NCI-H2227 (cell line): Measurements from ENCODE around the gene SMIM38.
"Not testable (repeated sequence)": the region's sequence is repeated elsewhere in the genome, so short reads cannot be mapped to it uniquely, and the experiment has no call there.

ENCODE experiments used
- DNase-seq: peaks from one replicate; lab custom pipeline; 2025; ENCODE audit not compliant: unreplicated experiment; lab: John Stamatoyannopoulos, UW

SMIM38 gene

DNA sequence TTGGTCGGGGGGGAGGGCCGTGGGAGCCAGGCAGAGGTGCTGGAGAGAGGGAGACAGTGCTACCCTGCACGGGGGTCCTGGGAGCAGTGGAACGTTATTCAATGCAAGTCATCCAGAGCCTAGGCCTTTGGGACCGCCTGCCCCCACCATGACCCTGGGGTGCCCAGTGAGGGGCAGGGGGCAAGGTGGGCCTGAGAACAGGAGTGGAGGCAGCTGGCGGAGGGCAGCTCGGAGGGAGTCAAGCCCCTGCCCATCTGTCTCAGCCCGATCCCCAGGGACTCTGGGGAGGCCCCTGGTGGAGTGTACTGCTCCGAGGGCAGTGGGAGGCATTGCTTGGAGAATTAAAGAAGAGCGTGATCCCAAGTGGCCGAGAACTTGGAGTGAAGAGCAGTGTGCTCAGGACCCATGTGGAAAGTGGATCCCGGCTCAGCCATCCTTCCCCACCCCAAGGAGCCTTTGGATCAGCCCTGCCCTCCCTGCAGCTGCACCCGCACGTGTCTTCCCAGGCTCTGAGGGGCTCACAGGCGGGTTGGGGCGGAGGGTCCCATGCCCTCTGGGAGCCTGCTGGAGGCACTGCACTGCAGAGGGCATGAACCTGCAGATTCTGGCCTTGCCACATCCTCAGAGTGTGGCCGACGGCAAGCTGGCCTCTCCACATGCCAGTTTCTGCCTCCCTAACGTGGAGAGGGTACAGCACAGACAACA lies 34.0 kb upstream of the SMIM38 start:
- no peak for DNase-seq

DNA sequence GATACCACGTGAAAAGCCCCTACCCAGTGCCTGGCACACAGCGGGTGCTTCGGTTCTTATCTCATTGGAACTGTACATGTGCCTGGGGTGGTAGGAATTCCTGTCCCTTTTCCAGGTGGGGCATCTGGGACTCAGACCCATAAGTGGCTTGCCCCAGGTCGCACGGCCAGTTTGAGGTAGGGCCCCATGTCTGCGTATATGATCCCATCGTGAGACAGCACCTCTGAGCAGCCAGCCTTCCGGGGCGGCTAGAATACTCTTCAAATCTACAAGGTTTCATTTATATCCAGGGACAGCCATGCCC lies 33.5 kb upstream of the SMIM38 start:
- no peak for DNase-seq

DNA sequence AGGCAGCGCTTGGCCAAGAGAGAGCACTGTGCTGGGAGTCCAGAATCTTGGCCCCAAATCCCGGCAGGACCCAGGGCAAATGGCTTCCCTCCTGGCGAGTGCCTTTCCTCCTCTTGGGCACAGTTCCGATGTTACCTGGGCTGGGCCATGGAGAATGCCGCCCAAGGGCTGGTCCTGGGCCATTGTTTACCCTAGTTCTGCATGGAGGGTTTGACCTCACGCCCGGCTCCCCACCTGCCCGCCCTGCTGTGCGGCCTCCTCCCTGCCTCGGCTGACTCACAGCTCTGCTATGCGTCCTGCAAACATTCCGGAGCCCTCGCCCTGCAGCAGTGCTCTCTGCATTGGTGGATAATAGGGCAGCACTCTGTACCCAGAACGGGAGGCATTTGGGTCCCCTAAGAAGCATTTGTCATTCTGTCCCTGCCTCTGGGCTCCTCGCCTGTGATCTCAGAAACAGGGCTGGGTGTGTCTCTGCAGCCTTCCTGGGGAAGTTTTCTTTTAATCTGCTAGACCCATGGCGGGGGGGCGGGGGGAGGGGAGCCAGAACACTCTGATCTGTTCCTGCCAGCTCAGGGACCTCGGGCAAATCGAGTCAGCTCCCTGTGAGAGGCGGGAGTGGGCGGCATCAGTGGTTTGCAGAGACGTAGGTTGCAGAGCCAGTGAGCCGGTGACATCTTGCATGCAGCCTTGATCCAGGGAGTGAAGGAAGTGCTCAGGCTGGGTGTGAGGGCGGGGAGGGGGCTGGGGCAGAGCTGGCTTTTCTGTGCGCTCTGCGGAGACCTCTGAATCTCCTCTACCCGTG lies 32.9 kb upstream of the SMIM38 start:
- no peak for DNase-seq

- no peak for DNase-seq
These were observed 31.9 kb upstream of the SMIM38 start for GRCh38 chr11:69123593-69124545.

DNA sequence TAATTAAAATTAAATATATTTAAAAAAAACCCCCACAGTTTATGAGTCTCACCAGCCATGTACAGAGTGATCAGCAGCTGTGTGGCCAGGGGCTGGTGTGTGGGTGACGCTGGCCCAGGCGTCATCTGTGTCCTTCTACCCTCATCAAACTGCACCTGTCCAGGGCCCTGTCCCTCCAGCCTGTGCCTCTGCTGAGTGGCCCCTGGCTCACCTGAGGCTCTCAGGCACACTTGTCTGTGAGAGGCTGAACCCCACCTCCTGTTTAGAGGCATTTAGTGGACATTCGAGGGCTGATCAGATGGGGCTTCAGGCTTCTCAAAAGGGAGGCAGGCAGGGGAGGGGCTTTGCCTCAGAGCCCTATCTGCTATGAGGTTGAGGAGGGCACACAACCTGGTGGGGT lies 29.9 kb upstream of the SMIM38 start:
- DNase-seq, result no peak

DNA sequence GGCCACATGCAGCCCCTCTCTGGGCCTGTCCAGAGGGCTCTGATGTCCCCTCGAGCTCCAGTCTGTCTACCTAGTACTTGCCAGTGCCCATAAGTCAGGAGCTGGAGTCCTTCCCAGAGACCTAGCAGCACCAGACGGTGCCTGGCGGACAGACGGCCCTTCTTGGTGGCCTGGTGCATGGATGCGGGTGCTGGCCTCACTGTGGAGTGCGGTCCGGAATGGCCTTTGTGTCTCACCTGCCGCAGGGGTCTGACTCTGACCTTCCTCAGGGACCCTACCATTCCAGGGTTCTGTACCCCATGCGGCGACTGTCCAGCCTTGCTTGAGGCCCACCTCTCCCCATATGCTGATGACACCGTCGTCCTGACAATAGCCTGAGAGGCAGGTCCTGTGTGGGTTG lies 29.4 kb upstream of the SMIM38 start:
- no peak for DNase-seq

DNA sequence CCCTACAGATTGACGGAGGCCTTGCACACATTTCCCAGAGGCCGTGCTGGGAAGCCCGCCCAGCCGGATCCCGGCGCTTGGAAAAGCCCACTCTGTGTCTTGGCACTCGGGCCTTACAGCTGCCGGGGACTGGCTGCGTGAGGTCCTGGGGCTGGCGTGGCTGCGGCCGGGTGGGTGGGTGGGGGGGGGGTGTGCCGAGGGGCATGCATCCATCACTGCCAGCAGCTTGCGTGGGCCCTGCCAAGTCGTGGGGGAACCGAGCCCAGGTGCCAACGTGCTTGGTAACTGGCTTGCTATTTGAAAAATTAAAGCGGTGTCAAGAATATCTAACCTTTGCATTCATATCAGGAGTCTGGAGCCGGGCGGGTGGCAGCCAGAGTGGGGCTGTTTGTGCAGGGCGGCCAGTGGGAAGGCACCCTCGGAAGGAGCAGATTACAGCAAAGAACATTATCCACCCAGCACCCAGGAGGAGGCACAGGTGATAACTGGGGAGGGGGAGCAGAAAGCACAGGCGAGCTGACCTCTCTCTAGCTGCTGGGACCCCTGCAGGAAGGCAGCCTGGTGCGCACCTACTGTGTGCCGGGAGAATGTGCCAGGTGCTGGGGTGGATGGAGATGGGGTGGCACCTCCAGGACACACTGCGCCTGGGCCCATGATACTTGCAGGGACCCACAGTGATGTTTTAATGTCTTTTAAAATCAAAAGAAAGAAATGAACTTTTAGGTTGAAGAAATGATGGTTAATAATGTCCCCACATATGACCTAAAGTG lies 28.5 kb upstream of the SMIM38 start:
- DNase-seq, result no peak

GRCh38 chr11:69127884-69128283 lies 27.9 kb upstream of the SMIM38 start:
- no peak for DNase-seq

- DNase-seq, result no peak
These were observed 26.7 kb upstream of the SMIM38 start for GRCh38 chr11:69129053-69129452.

DNA sequence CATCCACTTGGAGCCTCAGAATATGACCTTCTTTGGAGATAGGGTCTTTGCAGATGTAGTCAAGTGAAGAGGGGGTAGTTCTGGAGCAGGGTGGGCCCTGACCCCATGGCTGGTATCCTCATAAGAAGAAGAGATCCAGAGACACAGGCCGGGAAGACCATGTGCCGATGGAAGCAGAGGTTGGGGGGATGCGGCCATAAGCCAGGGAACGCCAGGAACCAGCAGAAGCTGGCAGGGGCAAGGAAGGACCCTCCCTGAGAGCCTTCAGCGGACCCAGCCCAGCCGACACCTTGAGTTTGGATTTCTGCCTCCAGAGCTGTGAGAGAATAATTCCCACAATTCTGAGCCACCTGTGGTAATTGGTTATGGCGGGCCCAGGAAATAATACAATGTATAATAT lies 26.1 kb upstream of the SMIM38 start:
- no peak for DNase-seq

GRCh38 chr11:69130654-69131053 lies 25.1 kb upstream of the SMIM38 start:
- DNase-seq, result no peak

DNA sequence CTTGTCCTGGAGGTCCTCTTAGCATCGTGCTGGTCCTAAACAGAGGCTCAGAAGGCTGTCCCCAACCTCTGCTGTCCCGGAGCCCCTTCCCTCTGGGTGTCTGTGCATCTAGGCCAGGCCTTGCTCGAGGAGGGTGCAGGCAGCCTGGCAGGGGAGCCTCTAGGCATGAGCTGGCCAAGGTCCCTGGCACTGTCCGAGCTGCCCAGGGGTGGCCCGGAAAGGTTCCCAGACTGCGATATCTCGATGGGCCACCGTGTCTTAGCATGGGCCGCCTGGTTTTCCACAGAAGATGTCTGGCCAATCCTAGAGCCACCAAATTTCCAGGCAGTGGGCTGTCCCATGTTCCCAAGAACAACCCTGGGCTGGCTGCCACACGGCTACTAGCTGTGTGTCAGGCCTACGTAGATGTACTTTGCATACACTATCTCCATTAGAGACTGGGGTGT lies 24.6 kb upstream of the SMIM38 start:
- DNase-seq, result no peak

DNA sequence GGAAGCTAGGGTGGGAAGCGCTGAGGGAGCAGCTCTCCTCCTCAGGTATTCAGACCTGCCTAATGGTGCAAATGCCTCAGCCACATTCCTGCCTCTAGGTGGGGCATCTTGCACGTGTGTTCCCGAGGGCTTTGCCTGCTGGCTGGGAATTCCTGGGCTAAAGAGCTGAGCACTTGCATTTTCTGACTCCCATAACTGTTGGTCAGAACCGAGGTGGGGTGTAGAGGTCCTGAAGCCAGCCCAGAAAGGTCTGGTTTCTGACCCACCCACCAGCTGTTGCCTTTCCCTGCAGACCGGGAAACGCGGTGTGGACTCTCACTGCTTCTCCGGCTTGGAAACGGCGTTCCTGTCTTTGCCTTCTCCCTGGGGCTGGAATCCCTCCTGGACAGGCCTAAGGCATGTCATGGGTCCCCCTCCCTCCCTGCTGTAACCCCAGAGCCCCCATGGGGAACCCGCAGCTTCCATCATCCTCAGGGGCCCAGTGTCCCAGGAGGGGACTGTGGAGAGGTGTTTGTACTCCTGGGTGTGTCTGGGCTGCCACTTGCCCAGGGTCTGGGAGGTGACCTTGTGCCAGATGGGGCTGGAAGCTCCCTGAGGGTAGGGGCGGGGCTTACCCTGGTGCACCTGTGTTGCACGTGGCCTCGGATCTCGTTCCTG lies 24.0 kb upstream of the SMIM38 start:
- peak; percentile 45 for DNase-seq

DNA sequence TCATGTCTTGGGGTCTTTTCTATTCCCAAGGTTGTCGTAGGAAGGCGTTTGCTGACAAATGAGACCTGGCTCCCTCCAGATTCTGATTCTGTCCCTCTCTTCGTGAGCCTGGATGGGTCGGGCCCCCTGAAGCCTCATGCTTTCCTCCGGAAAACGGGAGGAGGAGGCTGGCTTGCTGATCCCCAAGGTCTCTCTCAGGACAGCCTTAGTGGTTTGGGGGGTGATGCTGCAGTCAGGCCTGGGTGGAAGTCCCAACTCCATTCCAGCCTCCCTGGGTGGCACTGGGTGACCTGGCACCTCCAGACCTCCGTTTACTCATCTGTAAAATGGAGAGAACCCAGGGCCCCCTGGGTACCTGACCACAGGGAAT lies 23.4 kb upstream of the SMIM38 start:
- no peak for DNase-seq

DNA sequence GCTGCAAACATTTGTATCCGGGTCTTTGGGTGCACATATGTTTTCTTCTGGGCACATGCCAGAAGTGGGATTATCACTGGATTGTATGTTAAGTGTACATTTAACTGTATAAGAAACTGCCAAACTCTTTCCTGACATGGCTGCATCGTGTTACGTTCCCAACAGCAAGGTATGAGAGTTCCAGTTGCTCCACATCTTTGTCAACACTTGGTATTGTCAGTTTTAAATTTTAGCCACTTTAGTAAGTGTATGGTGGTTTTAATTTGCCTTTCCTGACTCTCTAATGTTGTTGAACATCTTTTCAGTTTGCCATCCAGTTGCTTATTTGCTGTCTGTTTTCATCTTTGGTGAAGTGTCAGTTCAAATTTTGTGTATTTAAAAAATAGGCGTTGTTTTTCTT lies 22.5 kb upstream of the SMIM38 start:
- DNase-seq, result no peak

- not testable (repeated sequence) for DNase-seq
These were observed 21.6 kb upstream of the SMIM38 start for GRCh38 chr11:69134182-69134581.

DNA sequence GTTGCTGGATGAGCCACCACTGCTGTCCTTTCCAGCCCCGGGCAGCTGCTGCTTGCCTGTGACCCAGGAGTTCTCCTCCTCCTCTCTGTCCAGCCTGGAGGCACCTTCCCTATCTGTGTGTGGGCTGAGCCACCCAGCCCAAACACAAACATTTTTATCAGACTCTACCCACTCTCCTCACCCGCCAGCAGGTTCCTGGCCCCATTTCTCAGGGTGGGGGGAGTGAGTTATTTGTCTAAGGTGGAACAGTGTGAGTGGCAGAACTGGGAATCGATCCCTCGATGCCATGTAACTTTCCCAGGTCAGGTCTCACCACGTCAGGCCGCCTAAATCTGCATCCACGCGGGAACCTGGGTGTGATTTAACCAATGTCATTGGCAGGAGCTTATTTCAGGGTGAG lies 20.8 kb upstream of the SMIM38 start:
- no peak for DNase-seq

- no peak for DNase-seq
These were observed 20.0 kb upstream of the SMIM38 start for GRCh38 chr11:69135420-69136363.

DNA sequence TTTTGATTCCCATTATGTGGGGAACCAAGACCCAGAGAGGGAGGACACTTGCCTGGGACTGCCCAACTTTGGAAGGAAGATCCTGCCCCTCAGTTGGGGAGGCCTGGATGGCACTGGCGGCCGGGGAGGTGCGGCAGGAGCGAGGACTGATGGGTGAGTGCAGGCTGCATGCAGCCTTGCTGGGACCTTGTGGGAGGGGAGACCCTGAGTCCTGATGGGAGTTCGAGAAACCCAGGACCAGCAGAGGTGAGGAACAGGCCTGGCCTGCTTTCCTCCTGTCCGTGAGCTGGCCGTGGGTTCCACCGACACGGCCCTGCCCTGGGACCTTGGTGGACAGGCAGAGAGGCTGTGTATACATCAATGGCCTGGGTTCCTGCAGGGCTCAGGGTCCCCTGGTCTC lies 19.3 kb upstream of the SMIM38 start:
- no peak for DNase-seq
